HEK293 (cell line): ENCODE measurements around the gene ATOH8.

Source experiments
- CTCF ChIA-PET: fragments of 350-600 bp; formaldehyde crosslinking; extraction: SDS; loops from one replicate; lab custom pipeline; 2021; ENCODE audit warnings: antibody characterized with exemption; lab: Yijun Ruan, JAX
- POLR2A ChIA-PET: fragments of 300-600 bp; formaldehyde crosslinking; extraction: SDS; loops from one replicate; lab custom pipeline; 2020; ENCODE audit warnings: antibody characterized with exemption, inconsistent platforms; lab: Yijun Ruan, JAX
- H3K27ac ChIP-seq: fragments of 200-500 bp; sonication (Bioruptor generic); 2 replicates; pipeline ENCODE4 v1.5.1; 2014; ENCODE audit warnings: low read depth, low read length, control low read depth, inconsistent platforms; ENCODE audit errors: extremely low read depth
- H3K36me3 ChIP-seq, 2 experiments: fragments of 200-500 bp in 1 of 2; sonication (Bioruptor generic) in 1 of 2; 1 replicate in 1 of 2; 2 replicates in 1 of 2; pipeline ENCODE4 v1.5.1; 2014 to 2017; ENCODE audit warnings: inconsistent platforms in 2 of 2, low read length in 2 of 2; ENCODE audit not compliant: control insufficient read depth in 2 of 2, insufficient read depth in 1 of 2
- H3K4me1 ChIP-seq: fragments of 200-500 bp; sonication (Bioruptor generic); 2 replicates; pipeline ENCODE4 v1.5.1; 2014; ENCODE audit warnings: mild to moderate bottlenecking, low read length, inconsistent platforms; ENCODE audit not compliant: control insufficient read depth, insufficient read depth
- H3K4me3 ChIP-seq: 2 replicates; pipeline ENCODE4 v1.5.1; 2011; ENCODE audit warnings: low read depth, mild to moderate bottlenecking, control low read depth, low read length, moderate library complexity
- H3K9me3 ChIP-seq: fragments of 200-500 bp; sonication (Bioruptor generic); 2 replicates; pipeline ENCODE4 v1.5.1; 2014; ENCODE audit warnings: low read depth, low read length, inconsistent platforms; ENCODE audit not compliant: control insufficient read depth, insufficient read depth
- PRDM10 ChIP-seq: fragments of 450-650 bp; formaldehyde crosslinking; IDR thresholded peaks from 2 replicates; pipeline ENCODE4 v1.5.1; 2016; ENCODE audit warnings: missing biosample characterization, missing genetic modification characterization
- SETDB1 ChIP-seq: IDR thresholded peaks from one replicate; pipeline ENCODE4 v1.6.1; 2017; ENCODE audit warnings: mild to moderate bottlenecking, low read length, moderate library complexity, mixed read lengths; ENCODE audit not compliant: insufficient read length
- ZBTB17 ChIP-seq: fragments of 450-650 bp; formaldehyde crosslinking; IDR thresholded peaks from 2 replicates; pipeline ENCODE4 v1.5.1; 2016; ENCODE audit warnings: missing biosample characterization, missing genetic modification characterization
- ZBTB20 ChIP-seq: fragments of 450-650 bp; formaldehyde crosslinking; IDR thresholded peaks from 2 replicates; pipeline ENCODE4 v1.5.1; 2016; ENCODE audit warnings: missing biosample characterization, missing genetic modification characterization
- ZFHX2 ChIP-seq: fragments of 450-650 bp; formaldehyde crosslinking; conservative IDR thresholded peaks from 2 replicates; pipeline ENCODE4 v1.5.1; 2016; ENCODE audit warnings: missing biosample characterization, missing genetic modification characterization
- ZFP37 ChIP-seq: fragments of 450-650 bp; formaldehyde crosslinking; IDR thresholded peaks from 2 replicates; pipeline ENCODE4 v1.5.1; 2016; ENCODE audit warnings: missing biosample characterization, missing genetic modification characterization
- ZNF114 ChIP-seq: fragments of 450-650 bp; formaldehyde crosslinking; IDR thresholded peaks from 2 replicates; pipeline ENCODE4 v1.5.0; 2017; ENCODE audit warnings: missing biosample characterization, missing genetic modification characterization
- ZNF16 ChIP-seq: fragments of 450-650 bp; formaldehyde crosslinking; IDR thresholded peaks from 2 replicates; pipeline ENCODE4 v1.5.1; 2016; ENCODE audit warnings: low read depth, missing biosample characterization, missing genetic modification characterization
- ZNF18 ChIP-seq: fragments of 450-650 bp; formaldehyde crosslinking; IDR thresholded peaks from 2 replicates; pipeline ENCODE4 v1.5.1; 2016; ENCODE audit warnings: missing biosample characterization, missing genetic modification characterization
- ZNF239 ChIP-seq: fragments of 450-650 bp; formaldehyde crosslinking; IDR thresholded peaks from 2 replicates; pipeline ENCODE4 v1.5.1; 2016; ENCODE audit warnings: missing biosample characterization, missing genetic modification characterization
- ZNF560 ChIP-seq: fragments of 450-650 bp; formaldehyde crosslinking; IDR thresholded peaks from 2 replicates; pipeline ENCODE4 v1.5.1; 2017; ENCODE audit warnings: missing biosample characterization, missing genetic modification characterization, borderline replicate concordance
- ZNF561 ChIP-seq: fragments of 450-650 bp; IDR thresholded peaks from 2 replicates; pipeline ENCODE4 v1.5.1; 2018; ENCODE audit warnings: missing biosample characterization, missing genetic modification characterization, borderline replicate concordance
- ZNF837 ChIP-seq: fragments of 450-650 bp; formaldehyde crosslinking; IDR thresholded peaks from 2 replicates; pipeline ENCODE4 v1.5.1; 2016; ENCODE audit warnings: missing biosample characterization, missing genetic modification characterization
- ZSCAN4 ChIP-seq: fragments of 450-650 bp; formaldehyde crosslinking; IDR thresholded peaks from 2 replicates; pipeline ENCODE4 v1.5.1; 2017; ENCODE audit warnings: missing biosample characterization, missing genetic modification characterization
- TF ChIP-seq, protein P1 (sequence below): fragments of 450-650 bp; formaldehyde crosslinking; IDR thresholded peaks from 2 replicates; pipeline ENCODE4 v1.5.1; 2016; ENCODE audit warnings: missing biosample characterization, missing genetic modification characterization
- TF ChIP-seq, protein P2 (sequence below): fragments of 450-650 bp; formaldehyde crosslinking; IDR thresholded peaks from 2 replicates; pipeline ENCODE4 v1.5.1; 2016; ENCODE audit warnings: missing biosample characterization, missing genetic modification characterization, low read depth

ATOH8 gene

DNA sequence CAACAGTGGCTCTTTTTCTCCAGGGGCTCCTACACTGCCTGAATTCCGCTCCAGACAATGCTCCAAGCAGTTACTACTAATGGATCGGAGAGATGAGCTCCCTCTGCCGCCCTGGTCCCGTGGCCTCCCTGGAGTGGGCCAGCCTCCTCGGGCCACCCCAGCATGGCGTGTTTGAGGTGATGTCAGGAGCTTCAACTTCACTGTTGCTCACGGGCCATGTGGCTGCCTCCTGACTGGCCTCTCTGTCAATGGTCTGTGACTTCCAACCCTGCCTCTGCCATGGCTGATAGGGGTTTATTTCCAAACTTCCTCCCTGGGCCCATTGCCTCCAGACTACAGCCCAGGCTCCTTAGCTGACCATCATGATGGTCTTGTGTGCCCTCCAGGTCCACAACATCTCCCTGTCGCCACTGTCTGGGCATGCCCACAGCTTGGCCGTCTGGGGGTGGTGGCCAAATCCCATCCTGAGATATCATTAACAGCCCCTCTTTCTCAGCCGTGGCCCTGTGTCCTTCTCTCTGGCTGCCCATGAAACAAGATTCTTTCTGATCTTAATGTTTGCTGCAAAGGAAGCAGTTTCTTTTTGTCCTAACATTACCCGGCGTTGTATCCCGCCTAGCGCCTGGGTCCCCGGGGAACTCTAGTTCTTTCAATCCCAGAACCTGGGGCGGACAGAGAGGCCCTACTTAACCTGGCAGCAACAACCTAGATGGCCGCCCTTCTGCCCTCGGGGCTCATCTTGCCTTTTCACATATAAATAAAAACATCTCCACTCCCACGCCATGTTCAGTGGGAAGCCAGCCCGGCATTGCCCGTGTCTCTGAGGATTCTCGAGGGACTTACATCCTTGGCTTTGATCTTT is 38.1 kb downstream of the ATOH8 start:
- H3K36me3 ChIP-seq = no peaks in the 10 kb centered on the region
- H3K4me3 ChIP-seq = no peak overlapping the region
- ChIA-PET CTCF (interaction anchor here (0.7 to 2.4 kb wide), 2 partner anchors 22 kb away, joined by 3 to 14 read pairs; no protein-coding TSS in a partner anchor), POLR2A (no interaction called here)
- H3K9me3 ChIP-seq = no peaks in the 10 kb centered on the region
- peaks cover 12% of the 10 kb centered on the region; the same call in 1 of the 2 replicates for H3K4me1 ChIP-seq
- no peak overlapping the region; the same call in 1 of the 2 replicates for H3K27ac ChIP-seq
- TF ChIP-seq ZBTB17 (tag by site-specific recombination) = no peak
- 0 out of 2 replicates have a peak, but pooled peaks have one; percentile 11 for TF ChIP-seq ZFHX2 (tag by site-specific recombination)
- no peak for TF ChIP-seq ZNF16 (tag by site-specific recombination)
- no peak for TF ChIP-seq ZFP37 (tag by site-specific recombination)
- TF ChIP-seq ZNF837 = no peak
- no peak for TF ChIP-seq ZNF114
- TF ChIP-seq ZBTB20 = no peak
- TF ChIP-seq, protein P1, sequence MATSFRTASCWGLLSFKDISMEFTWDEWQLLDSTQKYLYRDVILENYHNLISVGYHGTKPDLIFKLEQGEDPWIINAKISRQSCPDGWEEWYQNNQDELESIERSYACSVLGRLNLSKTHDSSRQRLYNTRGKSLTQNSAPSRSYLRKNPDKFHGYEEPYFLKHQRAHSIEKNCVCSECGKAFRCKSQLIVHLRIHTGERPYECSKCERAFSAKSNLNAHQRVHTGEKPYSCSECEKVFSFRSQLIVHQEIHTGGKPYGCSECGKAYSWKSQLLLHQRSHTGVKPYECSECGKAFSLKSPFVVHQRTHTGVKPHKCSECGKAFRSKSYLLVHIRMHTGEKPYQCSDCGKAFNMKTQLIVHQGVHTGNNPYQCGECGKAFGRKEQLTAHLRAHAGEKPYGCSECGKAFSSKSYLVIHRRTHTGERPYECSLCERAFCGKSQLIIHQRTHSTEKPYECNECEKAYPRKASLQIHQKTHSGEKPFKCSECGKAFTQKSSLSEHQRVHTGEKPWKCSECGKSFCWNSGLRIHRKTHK (tag by site-specific recombination) = no peak
- no peak for TF ChIP-seq ZNF561
- TF ChIP-seq SETDB1 = no peak
- TF ChIP-seq PRDM10 (tag by site-specific recombination) = 0 out of 2 replicates have a peak, but pooled peaks have one; percentile 17

DNA sequence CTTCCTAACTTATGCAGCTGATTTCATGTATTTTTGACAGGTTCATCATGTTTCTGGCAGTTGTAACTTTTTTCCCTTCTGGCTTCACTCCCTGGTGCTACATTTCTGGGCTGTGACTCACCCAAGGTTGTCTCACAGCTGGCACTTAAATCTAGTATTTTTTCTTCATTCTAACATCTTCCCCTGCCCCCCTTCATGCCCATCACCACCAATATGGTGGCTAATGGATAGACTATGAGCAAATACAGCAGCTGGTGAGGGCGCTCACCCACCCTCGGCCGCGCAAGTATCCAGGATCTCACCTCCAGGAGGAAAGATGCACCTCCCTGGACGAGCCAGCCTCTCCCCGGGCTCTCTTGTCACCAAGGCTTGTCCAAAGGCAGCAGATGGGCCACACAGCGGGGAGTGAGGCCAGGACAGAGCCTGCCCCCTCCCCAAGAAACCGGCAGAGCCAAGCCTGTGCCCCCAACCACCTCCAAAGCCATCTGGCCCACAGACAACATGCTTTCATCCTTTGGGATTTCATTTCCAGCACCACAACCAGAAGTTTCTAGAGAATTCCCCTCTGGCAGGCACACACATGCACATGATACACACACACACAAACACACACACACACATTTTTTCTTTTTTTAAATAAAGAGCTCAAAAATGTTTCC is 39.1 kb downstream of the ATOH8 start:
- POLR2A ChIA-PET = no interaction called here
- TF ChIP-seq ZSCAN4 (tag by site-specific recombination) (0 out of 2 replicates have a peak, but pooled peaks have one; percentile 24), ZNF560 (no peak)
- CTCF ChIA-PET = interaction anchor here (0.7 to 1.3 kb wide), 3 partner anchors 23 to 61 kb away, joined by 3 to 6 read pairs (median 3); partner anchors contain the start of gene ATOH8
- Histone ChIP-seq H3K36me3 (no peaks in the 10 kb centered on the region), H3K9me3 (no peaks in the 10 kb centered on the region), H3K27ac (no peak overlapping the region; the same call in 1 of the 2 replicates), H3K4me1 (peaks cover 12% of the 10 kb centered on the region; the same call in 1 of the 2 replicates), H3K4me3 (no peak overlapping the region)

GRCh38 chr2:85793584-85793983 is 39.8 kb downstream of the ATOH8 start:
- no peaks in the 10 kb centered on the region for H3K9me3 ChIP-seq
- peaks cover 12% of the 10 kb centered on the region; the same call in 1 of the 2 replicates for H3K4me1 ChIP-seq
- H3K4me3 ChIP-seq = no peak overlapping the region
- CTCF ChIA-PET = interaction anchor here (1.2 to 1.5 kb wide), 4 partner anchors 24 to 62 kb away, joined by 3 to 7 read pairs (median 4); partner anchors contain the start of gene ATOH8
- no peaks in the 10 kb centered on the region for H3K36me3 ChIP-seq
- TF ChIP-seq ZNF18 (tag by site-specific recombination) (no peak), ZNF239 (tag by site-specific recombination) (peak; percentile 21; the same call in 1 of the 2 replicates)
- TF ChIP-seq, protein P2, sequence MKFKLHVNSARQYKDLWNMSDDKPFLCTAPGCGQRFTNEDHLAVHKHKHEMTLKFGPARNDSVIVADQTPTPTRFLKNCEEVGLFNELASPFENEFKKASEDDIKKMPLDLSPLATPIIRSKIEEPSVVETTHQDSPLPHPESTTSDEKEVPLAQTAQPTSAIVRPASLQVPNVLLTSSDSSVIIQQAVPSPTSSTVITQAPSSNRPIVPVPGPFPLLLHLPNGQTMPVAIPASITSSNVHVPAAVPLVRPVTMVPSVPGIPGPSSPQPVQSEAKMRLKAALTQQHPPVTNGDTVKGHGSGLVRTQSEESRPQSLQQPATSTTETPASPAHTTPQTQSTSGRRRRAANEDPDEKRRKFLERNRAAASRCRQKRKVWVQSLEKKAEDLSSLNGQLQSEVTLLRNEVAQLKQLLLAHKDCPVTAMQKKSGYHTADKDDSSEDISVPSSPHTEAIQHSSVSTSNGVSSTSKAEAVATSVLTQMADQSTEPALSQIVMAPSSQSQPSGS (tag by site-specific recombination) = no peak
- H3K27ac ChIP-seq = no peak overlapping the region
- POLR2A ChIA-PET = no interaction called here
